Stimulated activated CD4-positive, alpha-beta T cell treated with anti-CD3 and anti-CD28 coated beads, Interleukin-1b, Interleukin-23, amount 100 ng/mL, for 24 hours (primary cell): Measurements from ENCODE around the gene OVCA2.

ENCODE experiments used
- DNase-seq, 4 experiments: peaks; one replicate each; pipeline ENCODE4 v3.0.0-alpha.2; 2020; ENCODE audit warnings: low read depth in 4 of 4, low spot score in 1 of 4

The OVCA2 gene

GRCh38 chr17:2041561-2042389, at the start of gene OVCA2:
Gene OVCA2, plus strand, starts transcription at chr17:2042022. Its CDS starts 26 bp downstream, at chr17:2042048.
- DNase-seq = peak; percentile 91 to 96 (median 96)

- no peak for DNase-seq
Observed at GRCh38 chr17:1992541-1992940, 49.3 kb upstream of the OVCA2 start.

GRCh38 chr17:1994707-1995106, 47.1 kb upstream of the OVCA2 start:
- DNase-seq = no peak

DNA sequence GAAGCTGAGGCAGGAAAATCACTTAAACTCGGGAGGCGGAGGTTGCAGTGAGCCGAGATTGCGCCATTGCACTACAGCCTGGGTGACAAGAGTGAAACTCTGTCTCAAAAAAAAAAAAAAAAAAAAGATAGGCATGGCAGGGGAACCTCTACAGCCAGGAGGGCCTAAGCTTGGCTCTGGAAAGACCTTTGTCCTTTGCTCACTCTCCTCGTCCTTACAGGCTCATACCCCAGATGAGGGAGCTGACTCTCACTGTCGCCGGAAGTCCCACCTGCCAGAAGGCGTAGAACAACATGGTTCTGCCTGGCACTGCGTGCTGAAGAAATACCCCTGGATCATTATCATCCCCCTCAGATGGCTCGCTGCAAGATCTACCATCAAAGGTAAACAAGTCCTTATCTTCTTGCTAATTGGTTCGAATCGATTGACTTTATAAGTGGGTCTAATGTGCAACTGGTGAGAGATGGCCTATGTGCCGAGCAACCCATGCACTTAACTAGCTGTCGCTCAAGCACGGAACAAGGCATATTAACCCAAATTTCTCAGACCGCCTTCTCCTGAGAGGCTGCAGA, 46.4 kb upstream of the OVCA2 start:
- DNase-seq = no peak

GRCh38 chr17:1995907-1996799, 45.7 kb upstream of the OVCA2 start:
- DNase-seq = no peak

GRCh38 chr17:1996800-1997288, 45.0 kb upstream of the OVCA2 start:
- DNase-seq = no peak

DNA sequence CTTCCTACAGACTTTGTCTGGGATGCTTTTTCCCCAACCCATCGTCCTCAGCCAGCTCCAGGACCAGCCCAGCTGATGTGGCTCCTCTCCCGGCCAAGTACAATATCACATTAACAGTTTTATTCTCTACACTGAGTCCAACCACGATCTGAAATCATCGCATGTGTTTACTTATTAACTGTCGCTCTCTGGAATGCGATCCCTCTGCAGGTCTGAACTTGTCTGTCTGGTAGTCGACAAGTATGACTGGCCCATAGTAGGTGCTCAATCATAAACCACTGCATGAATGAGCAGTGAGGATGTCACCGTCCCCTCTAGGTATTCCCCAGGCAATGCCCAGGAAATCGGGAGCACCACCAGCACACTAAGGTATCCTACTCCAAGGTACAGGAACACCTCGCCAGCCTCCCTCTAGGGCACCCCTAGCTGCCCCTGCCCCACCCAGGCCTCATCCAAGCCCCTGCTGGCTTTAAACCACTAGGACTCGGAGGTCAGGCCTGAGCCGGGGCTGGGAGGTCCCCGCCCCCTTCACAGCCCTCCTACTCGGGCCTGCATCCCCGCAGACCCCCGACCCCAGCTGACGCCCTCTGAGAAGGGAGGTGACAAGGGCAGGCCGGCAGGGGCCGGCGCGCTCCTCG, 44.4 kb upstream of the OVCA2 start:
- DNase-seq = no peak

GRCh38 chr17:1997927-1998742, 43.7 kb upstream of the OVCA2 start:
- no peak for DNase-seq

DNA sequence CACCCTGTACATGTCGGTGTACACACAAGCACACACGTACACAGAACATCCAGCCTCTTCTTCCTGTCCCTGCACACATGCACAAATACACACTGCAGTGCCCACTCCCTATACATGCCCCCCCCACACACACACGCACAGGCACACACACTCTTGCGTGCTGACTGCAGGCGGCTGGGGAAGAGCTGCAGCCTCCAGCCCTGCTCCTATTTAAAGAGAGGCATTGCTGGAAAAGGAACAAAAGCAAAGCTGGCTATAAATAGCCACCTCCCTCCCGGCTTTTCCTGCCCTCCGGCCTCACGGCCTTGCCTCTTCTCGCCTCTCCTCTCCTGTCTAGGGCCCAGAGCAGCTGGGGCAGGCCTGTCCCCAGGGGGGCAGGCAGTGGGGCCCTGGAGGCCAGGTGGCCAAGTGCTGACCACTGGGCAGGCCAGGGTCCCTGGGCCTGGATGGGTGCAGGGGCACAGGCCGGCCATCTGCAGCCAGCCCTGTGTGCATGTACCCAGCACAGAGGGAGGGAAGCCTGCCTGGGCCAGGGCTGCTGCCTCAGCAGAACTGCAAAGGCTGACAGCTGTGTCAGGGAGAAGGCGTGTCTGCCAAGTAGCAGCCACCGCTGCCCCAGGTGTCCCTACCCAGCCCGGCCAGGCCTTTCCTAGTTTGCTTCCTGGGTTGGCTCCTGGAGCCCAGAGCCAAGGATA, 42.1 kb upstream of the OVCA2 start:
- DNase-seq = no peak

DNA sequence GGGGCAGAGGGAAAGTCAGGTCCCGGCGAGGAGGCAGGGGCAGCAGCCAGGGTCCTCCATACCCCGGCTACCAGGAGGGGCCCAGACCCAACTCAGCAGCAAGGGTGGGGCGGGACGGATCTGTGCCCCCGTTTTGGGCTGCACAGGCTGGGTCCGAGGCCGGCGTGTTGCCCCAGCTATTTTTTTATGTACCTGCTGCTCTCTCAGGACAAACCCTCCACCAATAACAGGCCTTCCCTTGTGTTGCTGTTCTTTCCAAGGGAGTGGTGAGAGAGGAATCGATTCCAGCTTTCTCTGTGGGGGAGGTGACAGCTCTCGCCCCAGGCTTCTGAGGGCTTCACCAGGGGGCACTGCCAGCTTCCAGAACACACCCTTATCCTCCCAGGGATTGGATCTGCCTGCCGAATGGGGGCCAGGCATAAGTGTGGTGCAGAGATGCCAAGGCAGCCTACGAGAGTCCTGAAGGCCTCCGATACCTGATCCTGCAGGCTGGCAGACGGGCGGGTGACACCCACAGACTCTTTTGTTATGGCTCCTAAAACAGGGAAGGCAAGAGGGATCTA, 39.0 kb upstream of the OVCA2 start:
- DNase-seq = no peak

GRCh38 chr17:2003525-2003924, 38.3 kb upstream of the OVCA2 start:
- no peak for DNase-seq

DNA sequence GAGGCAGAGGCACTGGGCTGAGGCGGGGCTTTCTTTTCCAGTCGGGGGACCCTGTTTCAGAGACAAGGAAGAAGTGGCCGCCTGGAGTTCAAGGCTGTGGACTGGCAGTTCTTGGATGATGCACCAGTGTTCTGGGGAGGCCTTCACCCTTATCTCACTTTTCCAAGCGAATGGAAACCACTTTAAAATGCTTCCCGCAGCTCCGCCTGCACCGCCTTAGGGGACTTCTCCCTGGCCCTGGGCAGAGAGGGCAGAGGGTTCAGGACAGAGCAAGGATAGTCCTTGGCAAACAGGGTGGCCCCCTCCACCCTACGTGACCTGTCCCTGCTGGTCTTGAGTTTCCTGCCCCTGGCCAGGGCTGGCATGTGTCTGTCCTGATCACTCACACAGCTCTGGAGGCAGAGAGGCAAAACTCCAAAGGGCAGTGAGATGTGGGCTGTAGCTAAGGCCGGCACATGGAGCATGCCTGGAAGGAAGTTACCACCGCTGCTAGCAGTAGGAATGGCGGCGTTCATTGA, 37.3 kb upstream of the OVCA2 start:
- DNase-seq = no peak

DNA sequence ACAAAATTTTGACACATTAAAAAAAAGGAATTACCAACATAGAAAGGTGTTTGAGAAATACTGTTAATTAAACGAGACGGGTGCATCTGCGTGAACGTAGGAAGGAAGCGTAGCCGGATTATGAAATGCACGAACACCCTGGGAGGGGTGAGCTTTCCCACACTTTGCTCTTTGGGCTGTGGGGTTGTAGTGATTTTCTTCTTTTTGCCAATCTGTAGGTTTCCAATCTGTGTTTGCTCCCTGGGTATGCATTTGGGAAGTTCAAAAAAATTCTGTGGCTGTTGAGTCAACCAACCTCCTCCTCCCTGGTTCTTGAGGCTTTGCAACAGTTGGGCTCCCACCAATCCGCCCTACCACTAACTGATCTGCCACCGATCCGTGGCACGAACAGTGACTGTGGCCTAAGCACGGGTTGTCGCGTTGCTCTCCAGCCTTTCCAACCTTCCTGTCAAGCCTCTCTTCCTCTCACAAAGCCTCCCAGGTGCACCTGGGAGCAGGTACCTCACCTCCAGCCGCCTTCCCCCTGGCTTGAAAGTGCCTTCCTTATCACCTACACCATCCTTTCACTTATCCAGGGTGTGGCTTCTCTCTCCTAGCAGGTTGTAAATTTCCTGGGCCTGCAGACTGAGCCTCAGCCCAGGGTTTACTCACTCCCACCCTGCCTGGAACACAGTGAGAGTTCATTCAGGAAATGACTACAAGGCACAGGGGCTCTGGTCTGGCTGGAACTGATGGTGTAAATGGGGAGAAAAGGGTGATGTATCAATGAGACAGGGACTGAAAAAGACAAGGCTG, 33.3 kb upstream of the OVCA2 start:
- no peak for DNase-seq

GRCh38 chr17:2009737-2010136, 32.1 kb upstream of the OVCA2 start:
- DNase-seq = no peak

DNA sequence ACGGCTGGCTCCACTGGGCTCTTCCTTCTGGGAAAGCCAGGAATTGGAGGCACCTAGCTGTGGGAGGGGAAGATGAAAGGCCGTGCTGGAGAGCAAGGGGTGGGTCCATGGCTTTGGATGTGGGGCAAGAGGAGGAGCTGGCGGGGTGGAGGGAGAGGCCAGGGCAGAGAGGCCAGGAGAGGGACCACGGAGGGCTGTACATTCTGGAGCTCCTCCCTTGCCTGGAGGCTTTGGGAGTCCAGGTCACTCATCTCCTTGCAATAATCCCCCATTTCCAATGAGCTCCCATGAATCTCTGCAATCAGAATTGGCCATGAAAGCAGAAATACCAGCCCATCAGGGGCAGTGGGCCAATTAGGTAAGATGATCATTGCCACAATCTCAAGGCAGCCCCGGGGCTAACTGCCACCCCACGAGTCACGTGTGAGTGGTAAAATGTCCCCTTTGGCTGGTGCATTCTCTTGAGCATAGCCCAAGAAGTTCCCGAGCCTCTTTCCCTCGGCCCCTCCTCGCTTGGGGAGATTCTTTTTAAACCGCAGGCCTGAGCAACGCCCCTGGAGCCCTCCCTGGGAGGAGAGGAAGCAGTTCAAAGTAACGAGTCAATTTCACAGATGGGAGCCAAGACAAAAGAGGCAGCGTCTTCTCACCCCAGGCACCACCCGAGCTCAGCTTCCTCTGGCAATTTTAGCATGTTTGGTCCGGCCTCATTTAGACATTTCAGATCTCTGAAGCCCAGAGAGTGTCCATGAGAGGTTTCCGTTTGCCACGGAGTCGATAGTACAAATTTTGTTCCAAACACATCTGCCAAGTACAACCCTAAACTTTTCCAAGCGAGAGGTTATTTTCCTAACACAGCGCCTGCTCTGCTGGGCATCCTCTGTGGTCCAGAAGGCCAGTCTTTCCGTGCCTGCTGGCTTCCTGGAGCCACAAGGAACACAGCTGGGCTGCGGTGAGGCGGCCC, 30.1 kb upstream of the OVCA2 start:
- DNase-seq = no peak

GRCh38 chr17:2012499-2012898, 29.3 kb upstream of the OVCA2 start:
- DNase-seq = no peak
